LoVo (cell line): ENCODE measurements around the gene INSL3.

Experiments used
- DNase-seq: peaks from one replicate; pipeline ENCODE4 v3.0.0-alpha.2; 2016; ENCODE audit warnings: low spot score

Gene INSL3, protein sequence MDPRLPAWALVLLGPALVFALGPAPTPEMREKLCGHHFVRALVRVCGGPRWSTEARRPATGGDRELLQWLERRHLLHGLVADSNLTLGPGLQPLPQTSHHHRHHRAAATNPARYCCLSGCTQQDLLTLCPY

DNA sequence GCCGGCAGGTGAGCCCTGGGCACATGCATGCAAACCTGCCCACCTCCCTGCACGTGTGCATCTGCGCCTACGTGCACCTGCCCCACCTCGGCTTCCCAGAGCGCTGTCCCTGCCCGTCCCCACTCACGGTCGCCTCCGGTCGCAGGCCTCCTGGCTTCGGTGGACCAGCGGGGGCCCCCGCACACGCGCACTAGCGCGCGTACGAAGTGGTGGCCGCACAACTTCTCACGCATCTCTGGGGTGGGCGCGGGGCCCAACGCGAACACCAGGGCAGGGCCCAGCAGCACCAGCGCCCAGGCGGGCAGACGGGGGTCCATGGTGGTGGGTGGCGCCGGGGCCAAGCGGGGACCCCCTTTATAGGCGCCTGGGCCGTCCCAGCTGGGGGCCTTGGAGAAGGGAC lies at the start of gene INSL3:
Gene INSL3 (minus strand): TSS at position 330 of the 400 bp plus-strand sequence. CDS start 13 bp downstream, at position 317.
- no peak for DNase-seq

DNA sequence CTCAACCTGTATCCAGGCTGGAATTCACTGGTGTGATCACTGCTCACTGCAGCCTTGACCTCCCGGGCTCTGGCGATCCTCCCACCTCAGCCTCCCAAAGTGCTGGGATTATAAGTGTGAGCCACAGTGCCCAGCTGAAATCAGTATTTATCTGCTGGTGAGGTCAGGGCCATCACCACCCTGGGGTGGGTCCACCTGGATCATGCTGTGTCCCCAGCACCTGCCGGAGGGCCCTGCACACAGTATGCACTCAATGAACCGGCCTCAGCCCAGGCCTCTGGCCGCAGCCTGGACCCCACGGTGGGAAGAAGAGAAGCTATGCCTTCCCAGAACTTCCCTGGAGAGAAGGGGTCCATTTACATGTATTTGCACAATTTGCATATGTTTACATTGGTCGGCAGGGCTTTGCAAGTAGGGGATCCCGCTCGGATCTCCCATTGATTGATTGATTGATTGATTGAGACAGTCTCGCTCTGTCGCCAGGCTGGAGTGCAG lies 47.8 kb upstream of the INSL3 start:
- no peak for DNase-seq

DNA sequence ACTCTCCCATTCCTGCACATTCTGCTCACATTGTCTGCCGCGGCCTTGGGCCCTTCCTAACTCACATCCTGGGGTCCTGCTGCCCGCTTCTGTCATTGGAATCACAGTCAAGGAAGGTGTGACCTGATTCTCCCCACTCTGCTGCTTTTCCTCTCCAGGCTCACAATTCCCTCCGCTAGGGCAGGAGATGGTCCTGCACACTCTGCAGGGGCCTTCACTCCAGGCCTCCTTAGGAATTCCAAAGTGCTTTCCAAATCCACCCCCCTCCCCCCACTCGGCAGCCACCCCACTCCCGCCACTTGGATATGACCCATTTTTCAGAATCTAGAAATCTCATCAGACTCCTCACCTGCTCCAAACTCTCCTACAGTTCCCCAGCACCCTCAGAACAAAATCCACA lies 47.4 kb upstream of the INSL3 start:
- DNase-seq = no peak

DNA sequence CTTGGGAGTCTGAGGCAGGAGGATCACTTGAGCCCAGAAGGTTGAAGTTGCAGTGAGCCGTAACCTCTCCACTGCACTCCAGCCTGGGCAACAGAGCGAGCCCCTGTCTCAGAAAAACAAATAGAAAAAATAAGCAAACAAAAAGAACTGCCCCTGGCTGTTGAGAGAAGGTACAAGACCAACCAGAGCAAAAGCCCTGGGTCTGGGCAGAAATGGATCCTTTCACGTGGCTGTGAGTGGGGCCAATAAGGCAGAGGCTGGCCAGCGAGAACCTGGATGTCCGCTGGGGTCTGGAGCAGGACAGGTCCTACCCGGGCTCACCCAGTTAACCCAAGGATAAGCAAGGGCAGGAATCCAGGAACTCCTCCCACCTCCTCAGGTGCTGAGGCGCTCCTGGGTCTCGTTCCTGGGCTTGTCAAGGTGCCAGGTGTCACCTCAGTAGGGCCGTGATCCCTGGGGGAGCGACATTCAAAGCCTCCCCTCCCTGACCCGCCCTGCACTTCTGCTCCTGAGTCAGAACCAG lies 45.7 kb upstream of the INSL3 start:
- DNase-seq = no peak

DNA sequence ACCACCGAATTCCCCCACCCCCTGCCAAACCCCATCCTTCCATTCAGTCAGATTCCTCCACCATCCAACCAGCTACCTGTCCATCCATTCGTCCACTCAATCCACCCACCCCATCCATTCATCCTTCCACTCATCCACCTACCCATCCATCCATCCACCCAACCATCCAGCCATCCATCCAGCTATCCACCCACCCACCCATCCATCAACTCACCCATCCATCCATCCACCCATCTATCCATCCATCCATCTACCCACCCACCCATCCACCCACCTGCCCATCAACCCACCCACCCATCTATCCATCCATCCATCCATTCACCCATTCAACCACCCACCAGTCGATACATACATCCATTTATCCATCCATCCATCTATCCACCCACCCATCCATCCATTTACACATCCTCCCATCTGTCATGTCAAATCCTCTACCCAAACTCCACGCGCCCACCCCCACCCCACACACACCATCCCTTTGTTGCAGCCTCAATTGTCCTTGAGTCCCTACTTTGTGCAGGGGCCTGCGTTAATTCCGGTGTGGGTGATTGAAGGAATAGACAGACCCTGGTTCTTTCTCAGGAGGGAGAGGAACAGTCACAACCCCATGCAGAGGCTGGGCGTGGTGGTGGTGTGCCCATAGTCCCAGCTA lies 45.1 kb upstream of the INSL3 start:
- DNase-seq = no peak

DNA sequence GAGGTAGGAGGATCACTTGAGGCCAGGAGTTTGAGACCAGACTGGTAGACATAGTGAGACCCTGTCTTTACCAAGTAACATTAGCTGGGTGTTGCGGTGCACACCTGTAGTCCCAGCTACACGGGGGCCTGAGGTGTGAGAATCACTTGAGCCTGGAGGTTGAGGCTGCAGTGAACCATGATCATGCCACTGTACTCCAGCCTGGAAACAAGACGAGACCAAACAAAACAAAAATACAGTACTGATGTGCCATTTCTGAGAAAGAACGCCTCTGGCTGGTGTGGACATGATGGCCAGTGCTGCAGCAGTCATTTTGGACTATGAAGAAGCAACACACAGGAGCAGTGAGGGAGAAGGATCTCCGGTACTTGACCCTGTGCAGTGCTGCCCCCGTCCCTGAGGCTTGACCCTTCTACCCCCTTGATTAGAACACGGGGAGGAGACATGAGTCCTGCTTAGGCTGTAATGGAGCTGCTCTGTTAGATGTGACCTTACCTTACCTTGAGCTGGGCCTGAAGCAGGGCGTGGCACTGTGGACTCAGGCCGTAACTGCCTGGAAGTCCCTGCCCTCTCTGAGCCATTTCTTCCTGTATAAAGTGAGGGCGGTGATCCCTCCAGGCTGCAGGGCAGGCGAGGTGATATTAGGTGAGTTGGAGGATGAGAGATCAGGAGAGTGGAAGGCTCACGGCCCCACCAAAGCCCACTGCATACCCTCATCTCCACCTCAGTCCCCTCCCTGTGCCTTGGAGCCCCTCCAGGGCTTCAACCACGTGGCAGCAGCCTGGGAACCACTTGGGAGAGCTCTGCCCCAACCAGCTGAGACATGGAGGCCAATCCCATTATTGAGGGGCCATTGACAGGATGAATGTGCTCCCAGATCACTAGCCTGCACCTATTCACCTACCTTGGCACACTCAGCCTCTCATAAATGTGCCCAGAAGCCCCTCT lies 44.3 kb upstream of the INSL3 start:
- DNase-seq = peak; percentile 66

DNA sequence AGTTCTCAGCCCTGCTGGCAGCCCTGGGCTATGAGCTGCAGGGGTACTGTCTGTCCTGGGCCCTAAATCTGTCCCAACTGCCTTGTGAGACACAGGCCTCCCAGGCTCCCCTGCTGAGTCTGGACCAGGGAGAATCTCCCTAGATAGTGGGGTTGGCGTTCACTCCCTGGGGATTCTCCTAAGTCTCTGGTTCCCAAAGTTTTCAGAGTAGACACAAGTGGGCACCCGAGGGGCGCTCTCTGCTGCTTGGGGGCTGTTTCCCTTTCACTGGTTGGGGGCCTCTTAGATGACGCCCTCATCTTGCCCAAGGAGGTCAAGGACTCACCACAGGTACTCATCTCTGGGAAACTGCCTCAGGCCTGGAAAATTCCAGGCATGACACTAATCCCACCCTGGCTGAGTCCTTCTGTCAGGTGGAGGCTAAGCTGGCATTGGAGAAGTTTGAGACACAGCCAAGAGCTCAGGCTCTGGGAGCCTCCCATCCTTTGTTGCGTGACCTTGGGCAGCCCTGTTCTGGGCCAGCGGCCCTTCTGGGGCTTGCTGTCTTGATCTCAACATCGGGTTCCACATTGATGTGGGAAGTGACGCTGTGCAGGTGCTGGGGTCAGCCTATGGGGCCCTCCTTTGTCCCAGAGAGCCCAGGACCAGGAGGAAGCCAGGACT lies 42.3 kb upstream of the INSL3 start:
- no peak for DNase-seq

DNA sequence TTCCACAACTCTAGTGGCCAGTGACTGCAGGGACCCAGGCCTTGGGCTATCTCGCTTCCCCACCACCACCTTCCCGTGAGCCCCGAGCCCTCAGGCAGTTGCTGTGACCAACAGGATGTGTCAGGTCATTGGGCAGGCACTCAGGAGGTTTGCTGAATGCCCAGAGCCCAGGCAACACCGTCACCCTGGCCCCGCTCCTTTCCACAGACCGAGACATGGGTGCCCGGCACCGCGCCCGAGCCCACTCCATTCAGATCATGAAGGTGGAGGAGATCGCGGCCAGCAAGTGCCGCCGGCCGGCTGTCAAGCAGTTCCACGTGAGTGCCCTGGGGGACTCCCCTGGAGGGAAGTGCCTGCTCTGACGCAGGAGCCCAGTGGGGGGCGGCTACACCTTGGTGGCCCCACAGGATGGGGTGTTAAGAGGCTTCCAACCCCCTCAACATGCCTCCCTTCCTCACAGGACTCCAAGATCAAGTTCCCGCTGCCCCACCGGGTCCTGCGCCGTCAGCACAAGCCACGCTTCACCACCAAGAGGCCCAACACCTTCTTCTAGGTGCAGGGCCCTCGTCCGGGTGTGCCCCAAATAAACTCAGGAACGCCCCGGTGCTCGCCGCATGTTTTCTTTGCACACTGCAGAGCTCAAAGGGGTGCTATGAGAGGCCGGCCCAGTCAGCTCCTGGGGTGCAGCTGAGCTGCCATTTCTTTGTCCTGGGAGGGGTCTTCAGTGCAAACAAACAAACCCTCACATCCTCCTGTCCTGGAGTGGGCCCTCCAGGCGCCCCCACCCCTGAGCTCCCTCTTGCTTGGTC lies 41.6 kb upstream of the INSL3 start:
- DNase-seq = no peak

DNA sequence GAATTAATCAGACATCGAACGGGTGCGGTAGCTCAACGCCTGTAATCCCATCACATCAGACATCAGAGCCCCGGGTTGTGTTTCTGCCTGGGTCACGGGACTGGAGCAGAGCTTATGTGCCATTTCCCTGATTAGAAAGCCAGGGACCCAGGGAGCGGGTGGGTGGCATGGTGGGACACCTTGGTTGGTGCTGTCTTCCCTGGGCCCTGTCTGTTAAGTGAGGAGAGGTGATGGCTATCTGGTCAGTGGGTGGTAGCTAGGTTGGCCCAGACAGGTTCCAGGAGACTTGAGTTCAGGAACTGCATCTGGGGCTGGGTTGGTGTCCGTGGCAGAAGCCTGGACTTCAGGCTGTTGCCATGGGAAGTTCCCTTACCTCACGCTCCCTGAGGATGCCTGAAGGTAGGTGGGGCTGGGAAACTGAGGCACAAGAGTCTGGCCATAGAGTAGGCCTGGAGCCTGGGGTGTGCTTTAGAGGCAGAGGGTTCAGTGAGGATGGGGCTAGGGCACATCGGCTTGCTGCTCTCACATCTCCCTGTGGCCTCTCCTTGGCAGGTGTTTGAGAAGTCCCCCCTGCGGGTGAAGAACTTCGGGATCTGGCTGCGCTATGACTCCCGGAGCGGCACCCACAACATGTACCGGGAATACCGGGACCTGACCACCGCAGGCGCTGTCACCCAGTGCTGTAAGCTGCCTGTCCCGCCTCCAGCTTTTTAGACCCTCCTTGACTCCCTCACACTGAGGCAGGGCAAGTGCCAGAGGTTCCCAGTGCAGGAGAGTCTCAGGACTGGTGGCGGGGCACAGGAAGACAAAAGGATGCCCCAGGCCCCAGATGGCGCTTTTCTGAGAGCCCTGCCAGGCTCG lies 40.5 kb upstream of the INSL3 start:
- no peak for DNase-seq

DNA sequence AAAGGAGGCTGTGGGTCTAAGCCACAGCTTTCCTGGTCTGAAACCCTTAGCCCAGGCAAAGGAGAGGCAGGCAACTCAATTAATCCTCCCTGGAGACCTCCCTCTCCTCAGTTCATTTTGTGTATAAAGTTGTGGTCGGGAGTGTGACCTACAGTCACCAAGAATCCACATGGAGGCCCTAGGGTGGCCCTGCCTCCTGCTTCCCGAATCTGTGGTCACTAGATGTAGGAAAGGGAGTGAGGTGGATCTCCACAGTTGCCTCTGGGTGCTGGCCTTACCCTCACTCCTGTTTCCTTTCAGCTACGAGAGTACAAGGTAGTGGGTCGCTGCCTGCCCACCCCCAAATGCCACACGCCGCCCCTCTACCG lies 39.7 kb upstream of the INSL3 start:
- no peak for DNase-seq

DNA sequence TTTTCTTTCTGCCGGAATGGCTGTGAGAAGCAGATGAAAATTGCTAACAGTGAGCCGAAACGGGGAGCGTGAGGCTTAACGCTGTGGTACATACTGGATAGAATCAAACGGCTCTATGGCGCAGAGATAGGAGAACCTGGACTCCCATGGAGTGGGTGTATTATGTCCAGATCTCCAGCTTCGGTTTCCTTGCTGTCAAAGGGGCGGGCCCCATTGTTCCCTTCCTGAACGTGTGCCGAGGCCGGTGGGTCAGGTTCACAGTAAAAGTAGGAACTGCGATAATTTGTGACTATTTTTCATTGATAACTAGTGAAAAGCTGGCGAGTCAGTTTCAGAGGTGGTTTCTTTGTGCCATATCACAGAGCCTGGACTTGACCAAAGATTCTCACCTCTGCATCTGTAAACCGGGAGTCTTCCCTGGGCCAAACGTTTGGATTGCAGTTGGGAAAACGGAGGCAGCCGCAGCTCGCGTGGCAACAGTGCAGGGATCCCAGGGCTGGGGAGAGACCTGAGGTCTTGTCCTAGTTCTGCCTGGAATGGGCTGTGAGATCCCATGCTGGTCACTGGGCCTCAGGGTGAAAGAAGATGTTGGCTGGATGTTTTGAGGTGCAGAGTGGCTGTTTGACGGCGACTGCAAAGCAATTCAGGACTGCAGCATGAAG lies 39.1 kb upstream of the INSL3 start:
- no peak for DNase-seq

DNA sequence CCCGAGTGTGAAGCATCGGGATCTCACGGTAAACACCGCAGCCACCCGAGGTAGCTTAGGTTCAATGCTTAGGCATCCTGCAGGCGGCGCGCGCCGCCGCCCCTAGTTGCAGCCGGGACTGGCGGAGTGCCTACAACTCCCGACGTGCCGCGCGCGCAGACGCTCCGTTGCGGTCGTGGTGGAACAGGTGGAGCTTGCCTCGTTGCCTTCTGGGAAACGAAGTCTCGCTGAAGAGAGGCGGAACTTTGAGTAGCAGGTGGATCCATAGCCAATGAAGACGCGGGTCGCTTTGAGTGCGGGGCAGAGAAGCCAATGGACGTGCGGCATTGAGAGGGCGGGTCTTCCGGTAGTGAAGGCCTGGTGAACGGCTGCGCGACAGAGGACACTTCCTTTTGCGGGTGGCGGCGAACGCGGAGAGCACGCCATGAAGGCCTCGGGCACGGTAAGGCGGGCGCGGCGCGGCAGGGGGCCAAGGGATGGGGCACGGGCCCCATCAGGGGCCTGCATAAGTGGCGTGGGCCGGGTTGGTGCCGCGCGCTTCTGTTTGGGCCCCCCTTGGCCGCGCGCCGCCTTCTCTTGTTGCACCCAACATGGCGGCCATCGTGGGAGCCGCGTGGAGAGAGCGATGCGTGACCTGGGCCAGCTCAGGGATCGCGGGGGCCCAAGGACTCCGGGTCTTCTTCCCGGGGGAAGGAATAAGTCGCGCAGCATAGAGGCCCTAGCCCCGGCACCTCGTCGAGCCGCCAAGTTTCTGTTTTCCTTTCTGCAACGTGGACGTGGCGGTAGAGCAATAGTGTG lies 38.4 kb upstream of the INSL3 start, which contains the start of gene RPL18A:
Gene RPL18A (plus strand): TSS at position 378 of the 798 bp plus-strand sequence. CDS start 47 bp downstream, at position 425.
- DNase-seq = peak; percentile 99

DNA sequence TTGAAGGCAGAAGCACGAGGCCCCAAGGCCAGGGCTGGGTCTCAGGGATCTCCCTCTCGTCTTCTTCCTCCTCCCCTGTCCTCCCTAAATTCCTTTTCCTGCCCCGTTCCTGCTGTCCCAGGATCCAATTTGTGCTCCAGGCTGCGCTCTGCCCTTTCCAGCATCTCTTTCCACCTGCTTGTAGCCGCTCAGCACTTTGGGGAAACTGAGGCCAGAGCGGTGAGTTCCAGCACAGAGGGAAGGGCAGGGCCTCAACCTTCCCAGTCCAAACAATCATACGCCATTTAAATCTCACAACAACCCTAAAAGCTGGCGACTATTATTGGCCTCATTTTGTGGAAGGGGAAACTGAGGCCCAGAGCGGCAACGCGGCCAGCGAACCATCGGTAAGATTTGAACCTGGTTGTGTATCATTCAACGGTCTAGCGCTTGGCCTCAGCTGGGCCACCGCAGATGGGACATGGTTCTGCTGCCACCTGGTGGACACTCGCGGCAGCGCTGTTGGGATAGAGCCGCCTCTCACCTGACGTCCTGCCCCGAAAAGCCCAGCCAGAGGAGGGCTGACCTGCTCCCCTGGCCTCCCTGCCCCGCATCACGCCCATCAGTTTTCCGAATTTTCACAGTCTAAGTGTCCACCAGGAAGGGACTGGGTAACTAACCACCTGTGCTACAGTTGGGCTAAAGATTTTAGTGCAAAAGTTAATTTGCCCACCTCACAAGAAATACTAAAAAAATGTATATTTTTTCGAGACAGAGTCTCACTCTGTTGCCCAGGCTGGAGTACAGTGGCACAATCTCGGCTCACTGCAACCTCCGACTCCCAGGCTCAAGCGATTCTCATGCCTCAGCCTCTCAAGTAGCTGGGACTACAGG lies 34.2 kb upstream of the INSL3 start:
- peak; percentile 80 for DNase-seq

DNA sequence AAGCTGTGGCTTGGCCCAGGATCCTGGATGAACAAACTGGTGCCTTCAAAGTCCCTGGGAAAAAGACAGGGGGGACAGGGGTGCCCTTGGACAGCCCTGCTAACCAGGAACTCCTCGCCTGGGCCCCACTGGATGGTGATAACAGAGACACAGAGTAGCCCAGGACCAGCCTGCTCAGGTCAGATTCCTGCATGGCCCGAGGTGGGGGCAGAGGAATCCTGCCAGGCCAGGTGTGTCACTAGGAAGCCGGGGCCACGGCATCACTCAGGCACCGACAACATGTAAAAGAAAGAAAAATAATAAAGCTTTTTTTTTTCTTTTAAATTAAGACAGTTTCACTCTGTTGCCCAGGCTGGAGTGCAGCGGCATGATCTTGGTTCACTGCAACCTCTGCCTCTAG lies 32.7 kb upstream of the INSL3 start:
- no peak for DNase-seq

DNA sequence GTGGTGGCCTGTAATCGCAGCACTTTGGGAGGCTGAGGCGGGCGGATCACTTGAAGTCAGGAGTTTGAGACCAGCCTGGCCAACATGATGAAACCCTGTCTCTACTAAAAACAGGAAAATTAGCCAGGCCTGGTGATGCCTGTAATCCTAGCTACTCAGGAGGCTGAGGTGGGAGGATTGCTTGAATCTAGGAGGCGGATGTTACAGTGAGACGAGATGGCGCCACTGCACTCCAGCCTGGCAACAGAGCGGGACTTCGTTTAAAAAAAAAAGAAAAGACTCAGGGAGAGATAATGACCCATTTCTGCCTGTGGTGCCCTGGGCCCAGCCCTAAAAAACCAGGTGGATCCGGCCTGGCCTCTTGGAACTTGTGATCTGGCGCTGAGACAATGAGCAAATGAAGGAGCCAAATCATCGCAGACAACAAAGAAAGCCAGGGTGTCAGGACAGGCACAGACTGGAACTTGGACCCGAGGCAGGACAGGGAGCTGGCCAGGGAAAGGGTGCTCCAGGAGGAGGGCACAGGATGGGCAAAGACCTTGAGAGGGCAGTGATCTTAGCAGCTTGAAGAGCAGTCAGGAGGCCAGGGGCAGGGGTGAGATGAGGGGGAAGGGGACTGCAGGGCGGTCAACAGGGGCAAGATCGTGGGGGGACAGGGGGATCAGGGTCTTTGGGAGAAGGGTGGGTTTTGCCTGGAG lies 27.4 kb upstream of the INSL3 start:
- no peak for DNase-seq

DNA sequence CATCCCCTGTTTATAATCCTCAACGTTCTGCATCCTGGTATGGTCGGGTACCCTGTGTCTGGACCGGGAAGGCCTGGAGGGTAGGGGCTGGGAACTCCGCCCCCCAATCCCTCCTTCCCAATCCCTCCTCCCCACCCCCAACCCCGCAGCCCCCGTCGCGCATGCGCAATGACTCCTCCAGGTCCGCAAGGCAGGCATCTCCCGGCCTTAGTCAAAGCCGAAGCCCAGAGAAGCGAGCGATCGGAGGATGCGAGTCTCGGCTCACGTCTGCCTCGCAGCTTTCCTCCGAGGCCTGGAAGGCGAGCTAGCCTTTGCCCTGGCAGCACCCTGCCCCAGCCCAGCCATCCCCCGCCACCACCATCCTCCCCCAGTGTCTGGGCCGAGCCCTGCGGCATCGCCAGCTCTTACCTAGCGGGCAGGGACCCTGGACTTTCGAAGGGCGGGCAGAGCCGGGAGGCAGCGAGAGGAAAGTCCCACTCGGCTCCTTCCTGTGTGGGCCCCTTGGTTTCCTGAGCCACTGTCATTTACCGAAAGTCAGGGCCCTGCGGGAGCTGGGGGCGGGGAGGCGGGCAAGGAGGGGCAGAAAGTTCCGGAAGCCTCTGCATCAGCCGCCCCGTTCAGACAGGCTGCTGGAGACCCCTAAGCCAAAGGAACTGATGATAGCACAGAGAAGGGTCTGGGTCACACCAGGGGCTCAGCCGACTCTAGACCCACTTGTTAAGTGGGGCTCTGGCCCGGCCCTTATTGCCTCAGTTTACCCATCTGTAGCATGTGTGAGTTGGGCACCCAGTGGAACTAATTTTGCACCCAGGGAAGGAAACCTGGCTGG lies 26.4 kb upstream of the INSL3 start, which contains the start of gene JAK3:
Gene JAK3 (minus strand): TSS at position 445 of the 829 bp plus-strand sequence. CDS start 3,565 bp downstream, outside the sequence.
- DNase-seq = no peak
